Common myeloid progenitor, CD34-positive (primary cell): ENCODE measurements around the gene MYO18A.

Experiments
- CTCF ChIA-PET: fragments of 350-600 bp; sonication (Branson Sonifier 250); formaldehyde crosslinking; loops from one replicate; lab custom pipeline; 2021; ENCODE audit warnings: antibody characterized with exemption; lab: Charles Lee
- POLR2A ChIA-PET: fragments of 350-600 bp; sonication (Branson Sonifier 250); formaldehyde crosslinking; loops from one replicate; lab custom pipeline; 2021; ENCODE audit warnings: antibody characterized with exemption; lab: Charles Lee
- DNase-seq, 3 donors: peaks; one replicate each; pipeline versions ENCODE4 v3.0.0 to v3.0.0-alpha.2; 2013
- H3K27ac ChIP-seq, 2 experiments: 1 replicate in 1 of 2; 2 replicates in 1 of 2; pipeline ENCODE4 v1.7.0; 2013; ENCODE audit warnings: inconsistent platforms in 2 of 2, low read length in 2 of 2, mild to moderate bottlenecking in 2 of 2, low read depth in 1 of 2, moderate library complexity in 1 of 2; ENCODE audit not compliant: severe bottlenecking in 2 of 2, insufficient read depth in 1 of 2, poor library complexity in 1 of 2
- H3K27me3 ChIP-seq, 5 experiments: replicated peaks in 2 of 5; 1 replicate in 3 of 5; 2 replicates in 2 of 5; pipeline versions ENCODE4 v1.6.1 to v1.7.0; 2013; ENCODE audit warnings: low read length in 4 of 5, mild to moderate bottlenecking in 2 of 5, moderate library complexity in 2 of 5, inconsistent platforms in 1 of 5; ENCODE audit not compliant: insufficient read depth in 5 of 5, control insufficient read depth in 4 of 5
- H3K36me3 ChIP-seq, 4 experiments: 1 replicate in 2 of 4; 2 replicates in 2 of 4; pipeline versions ENCODE4 v1.6.1 to v1.7.0; 2013; ENCODE audit warnings: low read length in 3 of 4, control low read depth in 1 of 4, mild to moderate bottlenecking in 1 of 4; ENCODE audit not compliant: control insufficient read depth in 4 of 4, insufficient read depth in 4 of 4
- H3K4me1 ChIP-seq, 4 experiments: 1 replicate in 3 of 4; 2 replicates in 1 of 4; pipeline versions ENCODE4 v1.6.1 to v1.7.1; 2013; ENCODE audit warnings: low read length in 3 of 4, mild to moderate bottlenecking in 3 of 4, control low read depth in 1 of 4, inconsistent platforms in 1 of 4, moderate library complexity in 1 of 4; ENCODE audit not compliant: control insufficient read depth in 4 of 4, insufficient read depth in 4 of 4; ENCODE audit errors: control extremely low read depth in 1 of 4
- H3K4me3 ChIP-seq, 7 experiments: 1 replicate in 4 of 7; 2 replicates in 3 of 7; pipeline versions ENCODE4 v1.5.1 to v1.7.0; 2013; ENCODE audit warnings: mild to moderate bottlenecking in 7 of 7, low read length in 6 of 7, moderate library complexity in 6 of 7, inconsistent platforms in 2 of 7, low read depth in 2 of 7, control low read depth in 1 of 7; ENCODE audit not compliant: insufficient read depth in 4 of 7, control insufficient read depth in 1 of 7; ENCODE audit errors: extremely low read depth in 1 of 7
- H3K9me3 ChIP-seq, 5 experiments: 1 replicate in 4 of 5; 2 replicates in 1 of 5; pipeline versions ENCODE4 v1.6.1 to v1.7.1; 2013; ENCODE audit warnings: low read length in 4 of 5, mild to moderate bottlenecking in 2 of 5, inconsistent platforms in 1 of 5, low read depth in 1 of 5, moderate library complexity in 1 of 5; ENCODE audit not compliant: control insufficient read depth in 4 of 5, insufficient read depth in 2 of 5; ENCODE audit errors: control extremely low read depth in 1 of 5
- WGBS: methylation state at CpG from one replicate; pipeline ENCODE4 v1.1.5; 2013; ENCODE audit not compliant: insufficient coverage; 5-methylcytosine and 5-hydroxymethylcytosine counted together

MYO18A gene

DNA sequence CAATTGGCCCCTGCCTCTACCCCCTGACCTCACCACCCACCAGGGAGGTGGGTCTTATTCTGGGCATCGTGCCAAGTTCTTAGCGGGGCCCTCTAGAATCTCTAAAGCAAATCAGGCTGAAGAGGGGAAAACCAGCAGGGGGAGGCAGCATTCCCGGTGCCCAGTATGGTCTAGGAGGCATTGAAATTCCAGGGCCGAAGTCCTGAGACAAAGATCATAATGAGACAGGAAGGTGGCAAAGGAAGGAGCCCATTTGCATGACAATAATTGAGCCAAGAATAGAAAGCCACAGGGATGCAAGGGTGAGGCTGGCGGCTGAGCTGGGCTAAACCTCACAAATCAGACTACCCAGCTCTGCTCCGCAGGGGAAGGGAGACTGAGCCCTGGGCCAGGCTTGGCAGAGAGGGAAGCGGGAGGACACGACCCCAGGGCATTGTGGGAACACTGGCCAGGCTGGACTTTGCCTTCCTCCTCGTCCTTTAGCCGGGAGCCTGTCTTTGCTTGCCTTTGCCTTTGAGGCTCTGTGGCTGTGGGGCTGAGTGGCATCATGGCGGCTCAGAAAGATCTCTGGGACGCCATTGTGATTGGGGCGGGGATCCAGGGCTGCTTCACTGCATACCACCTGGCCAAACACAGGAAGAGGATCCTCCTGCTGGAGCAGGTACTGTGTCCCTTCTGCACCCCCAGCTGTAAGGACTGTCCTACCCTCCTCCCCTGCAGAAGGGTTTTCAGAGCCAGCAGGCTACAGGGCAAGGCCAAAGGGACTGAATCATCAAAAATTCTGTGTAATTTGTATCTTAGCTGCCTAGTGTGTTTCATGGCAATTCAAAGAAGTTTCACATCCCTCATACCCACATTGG, 137.3 kb downstream of the MYO18A start, which contains the start of gene PIPOX:
PIPOX (plus strand) TSS at position 463 of the 860 bp plus-strand sequence; CDS start at position 548, 85 bp downstream.
- peak; percentile 51 to 72 (median 72) for DNase-seq
- Histone ChIP-seq H3K27me3 (peaks cover 0 to 8% (median 4%) of the 10 kb centered on the region in 5 experiments), H3K4me3 (peak within 1 kb of the TSS in 4 of 7 experiments; percentile 26 to 58 (median 42)), H3K36me3 (no peaks in the 10 kb centered on the region), H3K4me1 (peaks cover 0 to 14% (median 12%) of the 10 kb centered on the region in 4 experiments), H3K27ac (no peak within 1 kb of the TSS), H3K9me3 (no peaks in the 10 kb centered on the region)
- ChIA-PET CTCF (interaction anchor here (1.0 kb wide), 1 partner anchor 29 kb away, joined by 3 read pairs; no protein-coding TSS in a partner anchor), POLR2A (interaction anchor here (0.6 kb wide), 1 partner anchor 51 kb away, joined by 4 read pairs; no protein-coding TSS in a partner anchor)
- whole genome bisulfite sequencing = 58% methylated on average over 12 of the region's 13 CpGs

DNA sequence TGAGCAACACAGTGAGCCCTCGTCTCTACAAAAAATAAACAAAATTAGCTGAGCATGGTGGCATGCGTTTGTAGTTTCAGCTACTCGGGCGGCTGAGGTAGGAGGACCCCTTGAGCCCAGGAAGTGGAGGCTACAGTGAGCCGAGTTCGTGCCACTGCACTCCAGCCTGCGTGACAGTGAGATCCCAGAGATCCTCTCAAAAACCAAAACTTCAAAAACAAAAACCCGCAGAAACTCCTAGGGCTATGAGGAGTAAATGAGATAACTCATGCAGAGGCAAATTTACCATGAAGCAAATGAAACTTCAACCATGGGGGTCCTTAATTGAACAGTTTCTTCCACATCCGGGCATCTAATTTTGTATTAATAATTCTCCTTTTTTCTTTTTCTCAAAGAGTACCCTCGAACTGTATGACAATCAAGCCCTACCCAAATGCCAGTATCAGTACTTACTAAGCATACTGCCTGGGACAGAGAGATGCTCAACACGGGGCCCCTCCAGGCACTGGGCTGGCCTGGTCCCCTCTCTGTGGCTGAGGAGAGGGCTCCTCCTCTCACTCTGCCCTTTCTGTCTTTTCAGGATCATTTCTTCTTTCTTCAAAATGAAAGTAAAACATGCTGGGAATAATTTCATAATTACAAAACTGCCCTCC, 138.0 kb downstream of the MYO18A start:
- no peaks in the 10 kb centered on the region for H3K9me3 ChIP-seq
- no peak overlapping the region for H3K27ac ChIP-seq
- ChIA-PET CTCF (no interaction called here), POLR2A (interaction anchor here (0.6 kb wide), 1 partner anchor 51 kb away, joined by 3 read pairs; no protein-coding TSS in a partner anchor)
- peaks cover 0 to 14% (median 12%) of the 10 kb centered on the region in 4 experiments for H3K4me1 ChIP-seq
- peaks cover 0 to 13% (median 10%) of the 10 kb centered on the region in 5 experiments for H3K27me3 ChIP-seq
- H3K36me3 ChIP-seq = no peaks in the 10 kb centered on the region
- DNase-seq = no peak
- H3K4me3 ChIP-seq = peak overlapping the region in 4 of 7 experiments; percentile 26 to 58 (median 42)
- WGBS = 94% methylated on average over 3 of the region's 11 CpGs

DNA sequence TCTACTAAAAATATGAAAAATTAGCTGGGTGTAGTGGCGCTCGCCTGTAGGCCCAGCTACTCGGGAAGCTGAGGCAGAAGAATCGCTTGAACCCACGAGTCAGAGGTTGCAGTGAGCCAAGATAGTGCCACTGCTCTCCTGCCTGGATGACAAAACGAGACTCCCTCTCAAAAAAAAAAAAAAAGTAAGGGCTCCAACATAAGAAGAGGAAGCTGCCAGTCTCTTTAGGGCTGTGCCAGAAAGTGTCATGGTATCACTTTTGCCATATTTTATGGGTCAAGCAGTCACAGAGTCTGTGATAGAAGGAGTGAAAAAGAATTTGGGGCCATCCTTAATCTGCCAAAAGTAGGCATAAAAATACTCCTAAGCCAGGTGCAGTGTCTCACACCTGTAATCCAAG, 138.6 kb downstream of the MYO18A start:
- WGBS = 96% methylated on average over 6 of the region's 6 CpGs
- Histone ChIP-seq H3K9me3 (no peaks in the 10 kb centered on the region), H3K4me3 (no peak overlapping the region), H3K27me3 (peaks cover 0 to 13% (median 12%) of the 10 kb centered on the region in 5 experiments), H3K4me1 (peaks cover 0 to 14% (median 12%) of the 10 kb centered on the region in 4 experiments), H3K36me3 (no peaks in the 10 kb centered on the region), H3K27ac (no peak overlapping the region)
- DNase-seq = no peak
- POLR2A ChIA-PET = interaction anchor here (0.6 kb wide), 1 partner anchor 52 kb away, joined by 3 read pairs; no protein-coding TSS in a partner anchor
- CTCF ChIA-PET = no interaction called here

DNA sequence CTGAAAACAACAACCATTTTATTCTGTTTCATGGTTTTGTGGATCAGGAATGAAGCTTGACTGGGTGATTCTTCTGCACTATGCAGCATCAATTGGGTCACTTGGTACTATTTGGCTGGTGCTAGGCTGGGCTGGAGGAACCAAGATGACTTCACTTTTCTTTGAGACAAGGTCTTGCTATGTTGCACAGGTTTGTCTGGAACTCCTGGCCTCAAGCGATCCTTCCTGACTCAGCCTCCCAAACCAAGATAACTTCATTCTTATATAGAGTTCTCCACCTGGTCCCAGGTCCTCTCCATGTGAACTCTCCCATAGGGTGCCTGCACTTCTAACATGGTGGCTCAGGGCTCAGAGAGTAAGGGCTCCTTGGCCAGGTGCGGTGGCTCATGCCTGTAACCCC, 139.1 kb downstream of the MYO18A start:
- Histone ChIP-seq H3K4me3 (no peak overlapping the region), H3K4me1 (peaks cover 0 to 14% (median 12%) of the 10 kb centered on the region in 4 experiments), H3K27ac (no peak overlapping the region), H3K27me3 (peaks cover 2 to 15% (median 10%) of the 10 kb centered on the region in 5 experiments), H3K36me3 (no peaks in the 10 kb centered on the region), H3K9me3 (no peaks in the 10 kb centered on the region)
- WGBS = 90% methylated on average over 2 of the region's 2 CpGs
- ChIA-PET CTCF (no interaction called here), POLR2A (no interaction called here)
- no peak for DNase-seq

DNA sequence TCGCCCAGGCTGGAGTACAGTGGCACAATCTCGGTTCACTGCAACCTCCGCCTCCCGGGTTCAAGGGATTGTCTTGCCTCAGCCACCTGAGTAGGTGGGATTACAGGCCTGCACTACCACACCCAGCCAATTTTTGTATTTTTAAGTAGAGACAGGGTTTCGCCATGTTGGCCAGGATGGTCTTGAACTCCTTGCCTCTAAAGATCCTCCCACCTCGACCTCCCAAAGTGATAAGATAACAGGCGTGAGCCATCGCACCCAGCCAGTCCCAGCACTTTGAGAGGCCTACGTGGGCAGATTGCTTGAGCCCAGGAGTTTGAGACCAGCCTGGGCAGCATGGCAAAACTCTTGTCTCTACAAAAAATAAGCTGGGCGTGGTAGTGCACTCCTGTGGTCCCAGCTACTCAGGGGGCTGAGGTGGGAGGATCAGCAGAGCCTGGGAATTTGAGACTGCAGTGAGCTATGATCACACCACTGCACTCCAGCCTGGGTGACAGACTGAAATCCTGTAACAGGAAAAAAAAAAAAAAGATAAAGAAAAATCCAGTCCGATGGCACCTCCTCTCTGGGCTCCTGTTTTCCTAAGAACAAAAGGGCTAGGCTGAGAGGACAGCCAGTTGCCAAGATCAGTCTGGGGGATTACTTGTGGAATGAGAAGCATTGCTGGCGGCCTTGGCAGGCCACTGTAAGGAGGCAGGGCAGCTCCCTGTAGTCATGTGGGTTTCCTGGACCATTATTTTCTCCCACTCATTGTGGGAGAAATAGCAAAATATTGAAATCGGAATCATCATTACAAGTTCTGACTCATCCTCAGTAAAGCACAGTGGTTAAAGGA, 140.2 kb downstream of the MYO18A start:
- Histone ChIP-seq H3K4me1 (peaks cover 0 to 14% (median 12%) of the 10 kb centered on the region in 4 experiments), H3K9me3 (peaks cover 0 to 7% (median 5%) of the 10 kb centered on the region in 5 experiments), H3K27me3 (peaks cover 2 to 17% (median 10%) of the 10 kb centered on the region in 5 experiments), H3K27ac (no peak overlapping the region), H3K36me3 (no peaks in the 10 kb centered on the region), H3K4me3 (no peak overlapping the region)
- WGBS = 98% methylated on average over 8 of the region's 13 CpGs
- no peak for DNase-seq
- POLR2A ChIA-PET = interaction anchor here (0.6 kb wide), 1 partner anchor 15 kb away, joined by 3 read pairs; no protein-coding TSS in a partner anchor
- CTCF ChIA-PET = interaction anchor here (0.8 kb wide), 1 partner anchor 77 kb away, joined by 4 read pairs; no protein-coding TSS in a partner anchor

DNA sequence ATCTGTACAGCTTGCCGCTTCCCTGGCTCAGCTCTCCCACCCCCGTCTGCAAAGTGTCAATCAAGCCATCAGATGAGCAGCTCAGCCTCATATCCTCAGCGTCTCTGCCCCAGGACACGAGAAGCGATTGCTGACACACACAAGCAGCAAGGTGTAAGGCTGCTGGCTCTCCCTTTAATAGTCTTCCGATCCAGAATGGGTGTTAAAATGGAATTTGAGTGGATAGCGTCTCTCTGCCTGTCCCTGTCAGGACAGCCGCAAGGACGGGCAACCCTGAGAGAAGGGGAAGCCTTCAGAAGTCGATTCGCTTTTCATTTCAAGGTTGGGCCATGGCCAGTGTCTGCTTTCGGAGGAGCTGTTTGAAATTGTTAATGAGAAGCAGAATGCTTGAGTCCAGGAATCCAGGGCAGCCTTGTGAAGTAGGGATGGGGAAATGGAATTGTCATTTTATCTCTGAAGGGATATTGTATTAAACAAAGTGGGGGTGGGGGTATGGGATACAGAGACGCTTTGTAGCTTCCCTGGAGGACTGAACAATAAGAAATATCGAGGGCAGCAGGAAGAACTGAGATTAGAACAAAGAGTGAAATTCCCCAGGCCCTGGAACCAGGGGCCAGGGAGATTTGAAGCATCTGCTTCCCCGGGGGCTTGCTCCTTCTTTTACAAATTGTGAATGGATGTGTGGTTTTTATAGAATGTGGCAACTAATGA, 142.0 kb downstream of the MYO18A start:
- ChIA-PET CTCF (interaction anchor here (0.8 to 1.2 kb wide), 2 partner anchors 11 to 182 kb away, joined by 3 to 4 read pairs; no protein-coding TSS in a partner anchor), POLR2A (no interaction called here)
- peaks cover 0 to 13% (median 12%) of the 10 kb centered on the region in 4 experiments for H3K4me1 ChIP-seq
- no peak overlapping the region for H3K27ac ChIP-seq
- no peak overlapping the region for H3K4me3 ChIP-seq
- peaks cover 4 to 27% (median 10%) of the 10 kb centered on the region in 5 experiments for H3K27me3 ChIP-seq
- no peak for DNase-seq
- H3K36me3 ChIP-seq = no peaks in the 10 kb centered on the region
- WGBS = 59% methylated on average over 15 of the region's 15 CpGs
- peaks cover 0 to 23% (median 11%) of the 10 kb centered on the region in 5 experiments for H3K9me3 ChIP-seq
